Measurements from ENCODE around the gene REEP1.
"Not testable (repeated sequence)": the region's sequence is repeated elsewhere in the genome, so short reads cannot be mapped to it uniquely, and the experiment has no call there.

Gene REEP1

GRCh38 chr2:86352137-86352726, 14.8 kb upstream of the REEP1 start:
- TF ChIP-seq CTCF (IDR thresholded peaks at IDR 0.05; ENCODE audit: insufficient read depth, missing control alignments): no peak
- FAIRE-seq: no peak
- DNase-seq (ENCODE audit: insufficient read length, low spot score): no peak

- no peak for TF ChIP-seq CTCF (IDR thresholded peaks at IDR 0.05; ENCODE audit: insufficient read depth, missing control alignments)
- DNase-seq (ENCODE audit: insufficient read length, low spot score) (no peak), FAIRE-seq (no peak)
These were observed 13.3 kb upstream of the REEP1 start for GRCh38 chr2:86350751-86351150.

DNA sequence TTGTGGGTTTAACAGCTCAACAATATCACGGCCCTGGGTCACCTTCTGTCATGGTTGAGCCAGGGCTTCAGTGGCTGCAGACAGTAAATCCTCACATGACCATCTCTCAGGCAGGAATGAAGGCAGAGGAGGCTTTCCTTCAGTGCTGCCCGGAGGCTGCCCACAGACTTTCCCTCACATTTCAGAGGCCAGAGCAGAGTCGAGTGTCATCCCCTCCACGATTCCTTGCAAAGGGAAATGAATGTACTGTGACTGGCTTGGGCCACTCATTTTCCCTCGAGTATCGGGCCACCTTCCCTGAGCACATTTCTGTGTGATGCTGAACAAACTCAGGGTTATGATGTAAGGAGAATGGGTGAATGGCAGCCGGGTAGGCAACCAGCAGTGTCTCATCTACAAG, 10.0 kb upstream of the REEP1 start:
- no peak for TF ChIP-seq CTCF (IDR thresholded peaks at IDR 0.05; ENCODE audit: insufficient read depth, missing control alignments)
- no peak for FAIRE-seq

DNA sequence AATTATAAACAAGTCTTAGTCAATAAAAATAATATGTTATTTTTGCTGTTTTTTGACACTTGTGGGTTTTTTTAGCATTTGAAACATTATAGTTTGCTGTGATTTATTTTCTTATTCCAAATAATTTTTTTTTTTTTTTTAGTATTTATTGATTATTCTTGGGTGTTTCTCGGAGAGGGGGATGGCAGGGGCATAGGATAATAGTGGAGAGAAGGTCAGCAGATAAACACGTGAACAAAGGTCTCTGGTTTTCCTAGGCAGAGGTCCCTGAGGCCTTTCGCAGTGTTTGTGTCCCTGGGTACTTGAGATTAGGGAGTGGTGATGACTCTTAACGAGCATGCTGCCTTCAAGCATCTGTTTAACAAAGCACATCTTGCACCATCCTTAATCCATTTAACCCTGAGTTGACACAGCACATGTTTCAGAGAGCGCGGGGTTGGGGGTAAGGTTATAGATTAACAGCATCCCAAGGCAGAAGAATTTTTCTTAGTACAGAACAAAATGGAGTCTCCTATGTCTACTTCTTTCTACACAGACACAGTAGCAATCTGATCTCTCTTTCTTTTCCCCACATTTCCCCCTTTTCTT, 8.5 kb upstream of the REEP1 start:
- FAIRE-seq; DNase-seq (ENCODE audit: insufficient read length, low spot score): not testable (repeated sequence)

More for the DNA sequence above, 10.0 kb upstream of the REEP1 start:
- DNase-seq (ENCODE audit: insufficient read length, low spot score): no peak

GRCh38 chr2:86344404-86344803, 7.0 kb upstream of the REEP1 start:
- no peak for FAIRE-seq
- no peak for DNase-seq (ENCODE audit: insufficient read length, low spot score)

GRCh38 chr2:86342488-86342887, 5.1 kb upstream of the REEP1 start:
- no peak for TF ChIP-seq CTCF (IDR thresholded peaks at IDR 0.05; ENCODE audit: insufficient read depth, missing control alignments)
- DNase-seq (ENCODE audit: insufficient read length, low spot score) (no peak), FAIRE-seq (no peak)

More at GRCh38 chr2:86344404-86344803, 7.0 kb upstream of the REEP1 start:
- no peak for TF ChIP-seq CTCF (IDR thresholded peaks at IDR 0.05; ENCODE audit: insufficient read depth, missing control alignments)

GRCh38 chr2:86341470-86341869, 4.0 kb upstream of the REEP1 start:
- DNase-seq (ENCODE audit: insufficient read length, low spot score) (no peak), FAIRE-seq (no peak)
- no peak for TF ChIP-seq CTCF (IDR thresholded peaks at IDR 0.05; ENCODE audit: insufficient read depth, missing control alignments)
